M059J (cell line): ENCODE results near the gene RNF144B. TPM values are rescaled to one million over a fixed set of nuclear protein-coding genes. Genes with fewer than 3 reads are reported as not detected.
"Not testable (repeated sequence)": the region's sequence is repeated elsewhere in the genome, so short reads cannot be mapped to it uniquely, and the experiment has no call there.

ENCODE experiments used
- DNase-seq: peaks from one replicate; pipeline ENCODE4 v3.0.0-alpha.2; 2012; ENCODE audit warnings: low read depth
- total RNA-seq: library from RNA; depleted of rRNA; stranded (reverse); fragments of >200 nt; shearing (Covaris generic); gene quantifications from 2 replicates; pipeline ENCODE4 v1.2.3, GENCODE V29; 2014

RNF144B gene
- total RNA-seq, 1 experiment from 2014 or later: 8.6 TPM

DNA sequence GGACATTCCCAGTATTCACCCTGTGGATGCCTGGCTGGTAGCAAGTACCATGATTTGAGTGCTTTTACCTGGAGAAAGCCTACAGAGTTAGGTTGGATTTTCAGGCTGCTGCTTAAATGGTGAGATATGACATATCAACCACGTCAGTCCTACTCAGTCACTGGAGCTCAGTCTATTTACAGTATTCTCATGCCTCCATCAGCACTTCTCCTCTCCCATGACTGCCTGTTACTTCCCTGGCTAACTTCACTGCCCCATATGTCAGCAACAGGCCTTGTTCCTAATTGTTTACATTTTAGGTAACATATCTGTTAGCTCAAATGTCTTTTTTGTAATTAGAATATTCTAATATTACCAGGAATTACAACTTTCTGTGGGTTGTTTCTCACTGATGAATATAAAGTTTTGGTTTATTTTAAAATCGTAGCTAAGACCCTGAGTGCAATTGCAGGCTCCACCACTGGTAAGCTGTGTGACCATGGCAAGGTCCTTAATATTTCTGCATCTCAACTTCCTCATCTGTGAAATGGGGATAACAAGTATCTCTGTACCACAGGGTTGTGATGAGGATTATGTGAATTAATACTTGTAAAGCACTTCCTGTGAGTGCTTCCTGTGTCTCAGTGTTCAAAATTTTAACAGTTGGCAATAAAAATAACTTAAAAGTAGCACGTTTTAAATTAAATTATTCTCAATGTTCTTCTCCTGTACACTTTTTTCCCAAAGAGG, 54.3 kb downstream of the RNF144B start:
- DNase-seq: no peak

DNA sequence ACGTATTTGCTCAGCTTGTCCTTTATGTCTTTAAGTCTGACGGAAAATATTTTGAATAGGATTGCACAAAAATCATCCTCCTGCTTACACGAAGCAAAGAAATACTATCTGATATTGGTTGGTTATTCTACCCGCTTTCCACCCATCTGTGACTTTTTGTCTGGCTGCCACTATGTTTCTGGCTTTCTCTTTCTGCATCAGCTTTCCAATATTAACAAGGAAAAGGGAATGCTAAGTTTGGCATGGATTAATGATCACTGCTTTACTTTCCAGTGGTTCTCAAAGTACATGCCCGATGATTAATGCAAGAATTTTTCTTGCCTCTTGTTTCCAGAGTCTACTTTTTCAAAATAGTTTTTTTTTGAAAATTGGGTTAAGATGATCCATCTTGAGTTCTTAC, 57.0 kb downstream of the RNF144B start:
- no peak for DNase-seq

DNA sequence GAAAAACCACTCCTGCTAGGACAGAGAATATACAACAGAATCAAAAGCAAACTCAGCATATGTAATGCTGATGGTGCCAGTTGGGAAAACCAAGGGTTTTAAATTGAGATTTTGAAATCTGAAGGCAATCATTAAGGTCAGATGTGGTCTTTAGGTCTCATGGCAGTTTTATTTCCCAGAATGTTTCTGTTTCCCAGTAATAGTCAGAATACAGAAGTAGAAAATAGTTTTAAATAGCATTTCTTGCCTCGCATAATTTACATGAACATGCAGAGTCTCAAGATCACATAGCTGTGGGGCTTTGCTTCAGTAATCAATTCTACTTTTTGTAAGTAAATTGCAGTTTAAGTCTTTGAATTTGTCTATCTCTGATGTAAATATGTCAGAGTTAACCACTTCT, 58.1 kb downstream of the RNF144B start:
- no peak for DNase-seq

DNA sequence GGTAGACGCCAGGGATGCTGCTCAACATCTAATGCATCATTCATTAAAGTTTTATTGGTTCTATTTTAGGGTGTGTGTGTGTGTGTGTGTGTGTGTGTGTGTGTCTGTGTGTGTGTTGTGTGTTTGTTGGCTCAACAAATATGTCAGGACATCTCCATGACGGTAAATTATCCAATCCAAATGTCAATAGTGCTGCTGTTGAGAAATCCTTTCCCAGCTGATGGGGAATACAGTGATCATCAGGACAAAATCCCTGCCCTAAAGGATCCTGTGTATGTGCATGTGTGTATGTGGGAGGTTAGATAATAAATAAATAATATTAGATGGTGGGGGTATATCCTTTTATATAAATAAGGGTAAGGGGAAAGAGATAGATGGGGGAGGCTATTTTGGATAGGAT, 59.6 kb downstream of the RNF144B start:
- DNase-seq: no peak

DNA sequence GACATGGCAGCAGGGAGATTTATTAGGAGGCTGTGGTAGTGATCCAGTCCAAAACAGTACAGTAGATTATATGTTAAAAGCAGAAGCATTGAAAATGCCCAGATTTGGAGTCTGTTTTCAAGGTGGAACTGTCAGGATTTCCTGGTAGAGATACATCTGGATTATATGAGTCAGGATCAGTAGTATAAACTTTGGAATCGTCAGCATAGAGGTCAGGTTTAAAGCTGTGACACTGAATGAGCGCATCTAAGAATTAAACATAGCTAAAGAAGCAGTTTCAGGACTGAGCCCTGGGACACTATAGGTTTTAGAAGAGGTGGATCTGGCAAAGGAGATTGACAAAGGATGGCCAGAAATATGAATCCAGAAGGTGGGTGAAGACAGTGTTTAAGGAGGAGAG, 60.4 kb downstream of the RNF144B start:
- no peak for DNase-seq

GRCh38 chr6:18451756-18452155, 64.6 kb downstream of the RNF144B start:
- DNase-seq: no peak

GRCh38 chr6:18454446-18454845, 67.3 kb downstream of the RNF144B start:
- DNase-seq: no peak

DNA sequence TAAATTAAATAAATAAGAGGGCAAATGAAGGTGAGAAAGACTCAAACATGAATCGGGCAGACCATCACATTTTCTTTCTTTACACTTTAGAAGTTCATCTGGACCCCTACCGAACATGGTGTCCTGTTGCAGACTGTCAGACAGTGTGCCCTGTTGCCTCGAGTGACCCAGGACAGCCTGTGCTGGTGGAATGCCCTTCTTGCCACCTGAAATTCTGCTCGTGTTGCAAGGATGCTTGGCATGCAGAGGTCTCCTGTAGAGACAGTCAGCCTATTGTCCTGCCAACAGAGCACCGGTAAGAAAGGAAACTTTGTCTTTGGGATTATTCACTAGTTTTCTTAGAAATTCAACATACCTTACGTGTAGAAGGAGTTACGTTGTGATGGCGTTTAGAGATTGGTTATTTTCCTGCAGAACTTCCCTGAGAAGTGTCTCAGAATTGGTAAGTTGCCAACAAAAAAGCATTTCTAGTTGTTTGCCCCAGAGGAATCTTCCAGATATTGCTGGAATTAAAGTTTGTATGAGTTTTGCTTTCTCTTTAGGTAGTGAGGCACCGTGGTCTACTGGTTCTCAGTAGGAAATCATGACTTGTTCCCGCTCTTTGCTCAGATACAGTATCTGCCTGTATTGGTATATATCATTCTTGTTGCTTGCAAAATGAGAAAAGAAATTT, 70.1 kb downstream of the RNF144B start:
- no peak for DNase-seq

DNA sequence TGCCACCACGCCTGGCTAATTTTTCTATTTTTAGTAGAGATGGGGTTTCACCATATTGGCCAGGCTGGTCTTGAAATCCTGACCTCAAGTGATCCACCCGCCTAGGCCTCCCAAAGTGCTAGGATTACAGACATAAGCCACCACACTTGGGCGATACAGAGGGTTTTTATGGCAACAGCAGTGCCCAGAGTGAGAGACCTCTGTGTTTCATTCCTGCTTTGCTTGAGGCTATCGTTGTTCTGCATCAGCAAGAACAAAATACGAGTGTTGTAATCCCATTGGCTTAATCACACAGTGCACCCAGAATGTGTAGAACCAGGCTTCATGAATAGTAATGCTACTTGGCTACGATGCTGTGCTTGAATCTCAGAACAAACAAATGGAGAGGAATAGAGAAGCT, 70.9 kb downstream of the RNF144B start:
- DNase-seq: not testable (repeated sequence)

GRCh38 chr6:18463429-18463828, 76.3 kb downstream of the RNF144B start:
- DNase-seq: no peak

- DNase-seq: no peak
Measured at GRCh38 chr6:18464176-18464575, 77.0 kb downstream of the RNF144B start.

GRCh38 chr6:18465410-18466154, 78.4 kb downstream of the RNF144B start:
- DNase-seq: no peak

DNA sequence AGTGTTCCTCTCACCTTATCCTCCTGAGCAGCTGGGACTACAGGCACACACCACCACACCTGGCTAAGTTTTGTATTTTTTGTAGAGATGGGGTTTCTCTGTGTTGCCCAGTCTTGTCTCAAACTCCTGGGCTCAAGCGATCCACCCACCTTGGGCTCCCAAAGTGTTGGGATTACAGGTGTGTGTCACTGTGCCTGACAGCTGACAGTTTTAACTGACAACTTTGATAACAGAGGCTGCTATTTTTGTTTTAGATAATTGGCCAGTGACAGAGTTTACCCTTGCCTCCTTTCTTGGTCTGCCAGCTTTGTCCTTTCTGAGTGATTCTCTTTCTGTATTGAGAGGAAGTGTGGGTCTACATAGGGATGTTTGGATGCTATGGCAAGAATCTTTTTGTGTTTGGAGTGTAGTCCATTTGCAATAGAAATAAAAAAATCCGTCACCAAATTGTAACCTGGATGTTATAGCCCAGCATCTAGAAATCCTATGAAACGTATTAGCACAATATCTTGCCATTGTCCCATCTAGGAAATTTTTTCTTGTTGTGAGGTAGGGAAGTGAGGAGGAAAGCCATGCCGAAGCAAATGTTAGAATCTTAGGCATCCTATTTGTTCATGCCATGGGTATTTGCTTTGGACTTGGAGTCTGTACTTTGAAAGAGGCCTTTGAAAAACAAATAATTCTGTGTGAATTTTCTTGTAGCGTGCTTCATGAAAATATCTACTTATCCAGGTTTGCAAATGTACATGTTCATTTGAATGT, 80.8 kb downstream of the RNF144B start:
- no peak for DNase-seq

DNA sequence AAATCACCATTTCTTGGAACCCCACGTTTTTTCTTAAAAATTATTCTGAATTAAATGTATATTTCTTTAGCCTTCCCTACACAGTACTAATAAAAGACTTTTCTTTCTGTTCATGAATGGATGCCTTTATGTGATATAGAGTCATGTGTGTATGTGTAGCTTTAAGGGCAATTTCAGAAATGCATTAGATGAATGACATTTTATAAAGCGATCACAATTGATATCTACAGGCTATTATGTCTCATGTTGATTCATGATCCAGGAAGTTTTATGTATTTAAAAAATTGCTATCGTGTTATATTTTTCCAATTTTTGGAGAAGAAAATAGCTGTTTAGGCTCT, 81.3 kb downstream of the RNF144B start:
- DNase-seq: no peak

- DNase-seq: no peak
Measured at GRCh38 chr6:18469536-18469935, 82.4 kb downstream of the RNF144B start.

DNA sequence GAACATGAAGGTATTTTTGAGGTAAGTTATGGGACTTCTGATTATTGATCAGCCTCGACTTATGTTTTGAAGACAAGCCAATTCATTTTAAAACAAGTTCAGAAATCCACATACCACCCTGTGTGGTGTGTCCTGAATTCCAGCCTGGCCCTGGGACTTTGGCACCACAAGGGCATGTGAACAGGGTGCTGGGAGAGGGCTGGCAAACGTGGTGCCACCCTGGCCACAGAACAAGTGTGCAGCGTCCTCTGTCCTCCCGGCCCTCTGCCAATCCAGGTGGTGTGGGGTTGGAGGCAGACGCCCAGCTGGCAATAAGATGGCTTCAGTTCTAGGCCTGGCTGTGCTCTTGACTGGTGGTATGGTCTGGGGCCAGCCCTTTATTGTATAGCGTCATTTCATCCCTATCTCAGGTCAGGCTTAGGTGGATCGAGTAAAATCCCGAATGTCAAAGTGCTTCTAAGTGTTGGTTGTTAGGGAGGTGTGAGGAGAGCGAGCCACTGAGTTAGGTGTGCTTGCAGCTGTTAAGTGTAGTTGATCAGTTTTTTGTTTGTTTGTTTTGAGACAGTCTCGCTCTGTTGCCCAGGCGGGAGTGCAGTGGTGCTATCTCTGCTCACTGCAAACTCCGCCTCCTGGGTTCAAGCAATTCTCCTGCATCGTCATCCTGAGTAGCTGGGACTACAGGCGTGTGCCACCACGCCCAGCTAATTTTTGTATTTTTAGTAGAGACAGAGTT, 84.2 kb downstream of the RNF144B start:
- DNase-seq: no peak

- DNase-seq: no peak
Measured at GRCh38 chr6:18472941-18473340, 85.8 kb downstream of the RNF144B start.

GRCh38 chr6:18473755-18474154, 86.6 kb downstream of the RNF144B start:
- DNase-seq: no peak

DNA sequence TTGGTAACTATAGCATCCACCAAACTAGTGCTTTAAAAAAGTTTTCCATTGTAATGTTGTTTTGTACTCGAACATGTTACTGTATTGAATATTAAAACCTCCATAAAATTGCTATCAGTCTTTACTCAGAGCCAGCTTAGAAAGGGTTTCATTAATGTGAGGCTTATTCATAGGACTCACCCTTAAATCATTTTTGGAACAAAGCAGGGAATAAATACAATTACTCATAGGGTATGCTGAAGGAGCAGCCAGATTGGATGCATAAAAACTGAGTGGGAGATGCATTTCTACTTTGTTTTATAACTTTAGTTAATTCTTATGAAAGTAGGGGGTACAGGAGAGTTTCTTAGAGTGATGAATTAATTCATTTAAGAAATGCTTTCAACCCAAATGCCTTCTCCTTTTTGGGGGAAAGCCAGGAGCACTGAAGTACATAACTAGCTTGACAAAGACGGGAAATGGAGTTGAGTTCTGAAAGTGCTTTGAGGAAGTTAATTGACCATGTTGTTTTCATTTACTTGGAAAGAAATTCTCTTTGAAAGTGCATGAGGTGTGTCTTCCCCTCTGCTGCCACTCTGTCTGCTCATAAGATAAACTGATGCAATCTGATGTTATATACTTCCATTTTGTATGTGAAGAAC, 90.3 kb downstream of the RNF144B start:
- DNase-seq: peak; percentile 51

- no peak for DNase-seq
Measured at GRCh38 chr6:18478610-18479009, 91.5 kb downstream of the RNF144B start.

GRCh38 chr6:18481870-18482269, 94.7 kb downstream of the RNF144B start:
- DNase-seq: no peak
